ENCODE data around the gene CRYZL1. TPM values are rescaled to one million over a fixed set of nuclear protein-coding genes. Genes with fewer than 3 reads are reported as not detected.
A peak's percentile ranks its signal among the peaks of the same experiment; 100 is the strongest.

Gene CRYZL1
- total and polyA plus RNA-seq, 2 experiments from 2014 or later: 13.6 to 37.4 TPM

DNA sequence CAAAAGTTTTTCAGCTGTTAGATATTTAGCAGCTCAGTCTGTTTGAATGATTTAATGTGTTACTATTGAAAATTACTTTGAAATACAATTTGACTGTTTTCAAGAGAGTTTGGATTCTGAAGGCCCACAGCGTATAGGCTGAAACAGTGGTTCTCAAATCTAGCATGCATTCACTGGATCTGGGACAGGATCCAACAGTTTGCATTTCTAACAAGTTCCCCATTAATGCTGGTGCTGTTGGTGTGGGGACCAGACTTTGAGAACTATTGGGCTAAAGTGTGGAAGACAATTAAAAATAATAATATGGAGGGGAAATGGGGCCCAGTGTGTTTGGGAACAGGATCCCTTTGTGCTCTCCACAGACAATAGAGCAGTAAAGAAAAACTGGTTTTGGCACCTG is 32.7 kb upstream of the CRYZL1 start:
- H3K79me2 ChIP-seq (ENCODE audit: insufficient read depth): peaks cover 100% of the 10 kb centered on the region
- in situ Hi-C loops (cut with MboI): no loop called here
- peaks cover 8% of the 10 kb centered on the region; the same call in 1 of the 2 replicates for H4K20me1 ChIP-seq (ENCODE audit: insufficient read depth)
- H3K9me3 ChIP-seq (ENCODE audit: low read depth): no peaks in the 10 kb centered on the region
- H3K4me1 ChIP-seq (ENCODE audit: insufficient read depth): peaks cover 5% of the 10 kb centered on the region; the same call in 1 of the 2 replicates
- TF ChIP-seq EZH2phosphoT487 (IDR thresholded peaks at IDR 0.05; ENCODE audit: insufficient read depth, low read depth) (no peak), EZH2 (IDR thresholded peaks at IDR 0.05; ENCODE audit: insufficient read depth, poor library complexity, severe bottlenecking) (no peak)
- no peak overlapping the region for H3K9ac ChIP-seq
- H3K4me3 ChIP-seq: no peak overlapping the region
- no peaks in the 10 kb centered on the region for H3K27me3 ChIP-seq (replicated peaks; ENCODE audit: insufficient read depth)
- H3K4me2 ChIP-seq (ENCODE audit: unreplicated experiment): no peak overlapping the region
- H3K9me2 ChIP-seq (ENCODE audit: insufficient read depth): no peaks in the 10 kb centered on the region
- H2AFZ ChIP-seq: no peak overlapping the region
- H3F3A ChIP-seq (ENCODE audit: insufficient read depth): peaks cover 15% of the 10 kb centered on the region; the same call in 1 of the 2 replicates
- WGBS, 2 experiments (ENCODE audit: low coverage in 1 of 2, low lambda C conversion rate in 2 of 2, missing lambda C conversion rate in 2 of 2): 98 to 100% methylated on average over 1 of the region's 1 CpG
- H3K27ac ChIP-seq: no peak overlapping the region
- no peak for DNase-seq
- no peaks in the 10 kb centered on the region for H3K36me3 ChIP-seq (ENCODE audit: low read depth)

GRCh38 chr21:33673473-33673872 is 31.9 kb upstream of the CRYZL1 start:
- Histone ChIP-seq H3K9me2 (ENCODE audit: insufficient read depth) (no peaks in the 10 kb centered on the region), H3K4me1 (ENCODE audit: insufficient read depth) (peaks cover 11% of the 10 kb centered on the region), H3F3A (ENCODE audit: insufficient read depth) (peaks cover 15% of the 10 kb centered on the region; the same call in 1 of the 2 replicates), H3K9ac (no peak overlapping the region), H2AFZ (no peak overlapping the region), H3K27ac (no peak overlapping the region), H3K79me2 (ENCODE audit: insufficient read depth) (peaks cover 100% of the 10 kb centered on the region), H3K27me3 (replicated peaks; ENCODE audit: insufficient read depth) (no peaks in the 10 kb centered on the region), H3K9me3 (ENCODE audit: low read depth) (no peaks in the 10 kb centered on the region), H3K4me3 (no peak overlapping the region), H3K36me3 (ENCODE audit: low read depth) (no peaks in the 10 kb centered on the region), H4K20me1 (ENCODE audit: insufficient read depth) (peaks cover 10% of the 10 kb centered on the region; the same call in 1 of the 2 replicates), H3K4me2 (ENCODE audit: unreplicated experiment) (no peak overlapping the region)
- in situ Hi-C loops (cut with MboI): no loop called here
- DNase-seq: no peak
- TF ChIP-seq EZH2phosphoT487 (IDR thresholded peaks at IDR 0.05; ENCODE audit: insufficient read depth, low read depth) (no peak), EZH2 (IDR thresholded peaks at IDR 0.05; ENCODE audit: insufficient read depth, poor library complexity, severe bottlenecking) (no peak)
- 89 to 90% methylated on average over 8 of the region's 8 CpGs for WGBS, 2 experiments (ENCODE audit: low coverage in 1 of 2, low lambda C conversion rate in 2 of 2, missing lambda C conversion rate in 2 of 2)

DNA sequence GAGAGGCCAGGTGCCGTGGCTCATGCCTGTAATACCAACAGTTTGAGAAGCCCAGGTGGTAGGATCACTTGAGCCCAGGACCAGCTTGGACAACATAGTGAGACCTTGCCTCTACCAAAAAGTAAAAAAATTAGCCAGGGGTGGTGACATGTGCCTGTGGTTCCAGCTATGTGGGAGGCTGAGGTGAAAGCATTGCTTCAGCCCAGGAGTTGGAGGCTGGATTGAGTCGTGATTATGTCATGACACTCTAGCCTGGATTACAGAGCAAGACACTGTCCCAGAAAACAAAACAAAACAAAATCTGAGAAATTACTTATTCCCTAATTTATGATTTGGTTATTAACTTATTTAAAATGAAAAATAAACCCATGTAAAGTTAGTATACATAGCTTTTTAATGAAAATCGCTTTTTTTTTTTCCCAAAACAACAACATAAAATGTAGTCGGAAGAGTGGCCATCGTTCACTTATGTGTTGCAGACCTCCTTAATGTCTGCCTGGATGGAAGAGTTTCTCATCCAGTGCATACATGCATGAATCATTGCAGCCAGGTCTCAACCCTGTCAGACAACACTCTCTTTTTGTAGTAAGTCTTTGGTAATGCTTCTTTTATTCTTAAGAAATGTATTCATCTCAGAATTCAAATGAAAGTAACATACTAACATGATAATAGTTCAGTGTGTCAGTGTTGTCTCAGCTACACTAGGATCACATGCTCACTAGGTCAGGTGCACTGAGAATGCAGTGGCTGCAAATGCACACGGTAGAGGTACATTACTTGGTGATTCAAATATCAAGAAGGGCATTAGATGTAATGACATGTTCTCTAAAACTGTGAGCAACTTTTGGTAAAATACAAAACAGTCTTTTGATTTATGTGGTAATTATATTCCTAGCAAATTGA is 28.8 kb upstream of the CRYZL1 start:
- H3K27me3 ChIP-seq (replicated peaks; ENCODE audit: insufficient read depth): no peaks in the 10 kb centered on the region
- peaks cover 19% of the 10 kb centered on the region; the same call in 1 of the 2 replicates for H3F3A ChIP-seq (ENCODE audit: insufficient read depth)
- H3K27ac ChIP-seq: no peak overlapping the region
- no peak overlapping the region for H2AFZ ChIP-seq
- H3K4me2 ChIP-seq (ENCODE audit: unreplicated experiment): no peak overlapping the region
- H3K36me3 ChIP-seq (ENCODE audit: low read depth): no peaks in the 10 kb centered on the region
- WGBS, 2 experiments (ENCODE audit: low coverage in 1 of 2, low lambda C conversion rate in 2 of 2, missing lambda C conversion rate in 2 of 2): 85 to 88% methylated on average over 6 of the region's 6 CpGs
- H3K4me1 ChIP-seq (ENCODE audit: insufficient read depth): peaks cover 33% of the 10 kb centered on the region
- peaks cover 100% of the 10 kb centered on the region for H3K79me2 ChIP-seq (ENCODE audit: insufficient read depth)
- H3K9me3 ChIP-seq (ENCODE audit: low read depth): no peaks in the 10 kb centered on the region
- no peak overlapping the region for H3K9ac ChIP-seq
- peak; percentile 55 for DNase-seq
- no peak for TF ChIP-seq EZH2 (IDR thresholded peaks at IDR 0.05; ENCODE audit: insufficient read depth, poor library complexity, severe bottlenecking)
- TF ChIP-seq EZH2phosphoT487 (IDR thresholded peaks at IDR 0.05; ENCODE audit: insufficient read depth, low read depth): no peak
- H4K20me1 ChIP-seq (ENCODE audit: insufficient read depth): peaks cover 21% of the 10 kb centered on the region; the same call in 1 of the 2 replicates
- H3K4me3 ChIP-seq: no peak overlapping the region
- in situ Hi-C loops (cut with MboI): no loop called here
- H3K9me2 ChIP-seq (ENCODE audit: insufficient read depth): no peaks in the 10 kb centered on the region

DNA sequence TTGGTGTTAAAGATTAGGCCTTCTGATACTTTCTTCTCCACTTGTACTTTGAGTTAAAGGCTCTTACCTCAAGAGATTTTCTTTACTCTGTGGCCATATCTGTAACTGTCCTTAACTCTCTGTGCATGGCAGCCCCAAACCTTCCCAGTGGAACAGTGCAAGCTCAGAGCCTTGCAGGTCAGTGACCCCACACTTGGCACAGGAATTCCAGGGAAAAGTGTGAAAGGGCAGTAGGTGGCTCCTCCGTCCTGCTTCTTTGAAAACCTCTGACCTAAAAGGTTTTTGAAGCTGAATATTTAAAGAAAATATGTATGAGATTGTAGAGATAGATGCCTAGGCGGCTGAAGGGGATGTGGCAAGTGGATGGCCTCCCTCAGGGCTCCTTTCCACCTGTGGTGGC is 27.1 kb upstream of the CRYZL1 start:
- peak overlapping the region; percentile 59 for H3K4me2 ChIP-seq (ENCODE audit: unreplicated experiment)
- 91 to 98% methylated on average over 2 of the region's 2 CpGs for WGBS, 2 experiments (ENCODE audit: low coverage in 1 of 2, low lambda C conversion rate in 2 of 2, missing lambda C conversion rate in 2 of 2)
- no peak overlapping the region for H2AFZ ChIP-seq
- no peak overlapping the region for H3K9ac ChIP-seq
- no peak overlapping the region for H3K4me3 ChIP-seq
- H3K9me3 ChIP-seq (ENCODE audit: low read depth): no peaks in the 10 kb centered on the region
- H3K27ac ChIP-seq: 0 out of 2 replicates have a peak overlapping the region, but pooled peaks have one; percentile 8
- H3K9me2 ChIP-seq (ENCODE audit: insufficient read depth): no peaks in the 10 kb centered on the region
- peaks cover 34% of the 10 kb centered on the region for H3K4me1 ChIP-seq (ENCODE audit: insufficient read depth)
- H3K79me2 ChIP-seq (ENCODE audit: insufficient read depth): peaks cover 100% of the 10 kb centered on the region
- no peaks in the 10 kb centered on the region for H3K36me3 ChIP-seq (ENCODE audit: low read depth)
- no peaks in the 10 kb centered on the region for H3K27me3 ChIP-seq (replicated peaks; ENCODE audit: insufficient read depth)
- TF ChIP-seq EZH2 (IDR thresholded peaks at IDR 0.05; ENCODE audit: insufficient read depth, poor library complexity, severe bottlenecking): no peak
- no peak for TF ChIP-seq EZH2phosphoT487 (IDR thresholded peaks at IDR 0.05; ENCODE audit: insufficient read depth, low read depth)
- DNase-seq: no peak
- in situ Hi-C loops (cut with MboI): no loop called here
- peaks cover 21% of the 10 kb centered on the region; the same call in 1 of the 2 replicates for H3F3A ChIP-seq (ENCODE audit: insufficient read depth)
- H4K20me1 ChIP-seq (ENCODE audit: insufficient read depth): peaks cover 20% of the 10 kb centered on the region; the same call in 1 of the 2 replicates
